ENCODE results near the gene RASA1.

The RASA1 gene

DNA sequence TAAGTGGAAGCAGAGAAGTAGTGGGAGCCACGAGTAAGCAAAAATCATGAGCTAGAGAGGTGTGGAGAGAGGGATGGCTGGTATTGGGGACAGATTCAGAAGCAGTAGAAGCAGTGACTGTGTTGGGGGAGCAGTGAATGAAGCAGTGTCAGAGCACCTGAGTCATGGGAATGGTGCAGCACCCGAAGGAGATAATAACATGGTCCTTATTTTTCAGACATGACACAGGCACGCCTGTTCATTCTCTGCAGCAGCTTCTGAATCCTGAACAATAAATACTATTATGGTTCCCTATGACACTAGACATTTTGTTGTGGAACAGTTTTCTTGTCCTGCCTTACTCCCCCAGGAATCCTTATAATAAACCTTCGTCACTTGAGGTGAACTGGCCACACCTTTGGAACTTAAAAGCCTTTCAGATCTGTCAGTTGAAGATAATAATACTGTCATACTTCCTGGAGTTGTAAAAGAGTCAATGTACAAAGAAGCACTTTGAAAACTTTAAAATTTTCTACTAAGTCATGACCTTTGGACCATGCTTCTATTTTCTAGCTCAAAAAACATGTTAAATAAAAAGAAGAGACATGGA is 7.0 kb upstream of the RASA1 start:
- Histone ChIP-seq H3K27me3 (ENCODE audit: insufficient read depth, low read length) (no peaks in the 10 kb centered on the region), H3K36me3 (ENCODE audit: insufficient read depth, low read length) (no peaks in the 10 kb centered on the region), H4K20me1 (ENCODE audit: insufficient read depth, low read length) (no peaks in the 10 kb centered on the region), H3K4me2 (ENCODE audit: low read length) (no peak overlapping the region), H3K4me1 (ENCODE audit: insufficient read depth, low read length, severe bottlenecking) (no peaks in the 10 kb centered on the region), H3F3A (ENCODE audit: insufficient read depth, low read length) (no peaks in the 10 kb centered on the region), H3K4me3 (ENCODE audit: low read depth, low read length, poor library complexity, severe bottlenecking) (no peak overlapping the region), H3K79me2 (ENCODE audit: insufficient read depth, low read length) (no peaks in the 10 kb centered on the region), H3K9me3 (ENCODE audit: low read length) (no peaks in the 10 kb centered on the region), H3K27ac (ENCODE audit: low read depth, low read length, poor library complexity, severe bottlenecking) (no peak overlapping the region), H3K9ac (ENCODE audit: low read length) (no peak overlapping the region), H3K9me2 (ENCODE audit: low read depth, low read length) (no peaks in the 10 kb centered on the region), H2AFZ (ENCODE audit: low read length) (no peak overlapping the region)
- TF ChIP-seq EZH2 (IDR thresholded peaks at IDR 0.05; ENCODE audit: borderline replicate concordance, low read length), result no peak
- TF ChIP-seq, protein P1, sequence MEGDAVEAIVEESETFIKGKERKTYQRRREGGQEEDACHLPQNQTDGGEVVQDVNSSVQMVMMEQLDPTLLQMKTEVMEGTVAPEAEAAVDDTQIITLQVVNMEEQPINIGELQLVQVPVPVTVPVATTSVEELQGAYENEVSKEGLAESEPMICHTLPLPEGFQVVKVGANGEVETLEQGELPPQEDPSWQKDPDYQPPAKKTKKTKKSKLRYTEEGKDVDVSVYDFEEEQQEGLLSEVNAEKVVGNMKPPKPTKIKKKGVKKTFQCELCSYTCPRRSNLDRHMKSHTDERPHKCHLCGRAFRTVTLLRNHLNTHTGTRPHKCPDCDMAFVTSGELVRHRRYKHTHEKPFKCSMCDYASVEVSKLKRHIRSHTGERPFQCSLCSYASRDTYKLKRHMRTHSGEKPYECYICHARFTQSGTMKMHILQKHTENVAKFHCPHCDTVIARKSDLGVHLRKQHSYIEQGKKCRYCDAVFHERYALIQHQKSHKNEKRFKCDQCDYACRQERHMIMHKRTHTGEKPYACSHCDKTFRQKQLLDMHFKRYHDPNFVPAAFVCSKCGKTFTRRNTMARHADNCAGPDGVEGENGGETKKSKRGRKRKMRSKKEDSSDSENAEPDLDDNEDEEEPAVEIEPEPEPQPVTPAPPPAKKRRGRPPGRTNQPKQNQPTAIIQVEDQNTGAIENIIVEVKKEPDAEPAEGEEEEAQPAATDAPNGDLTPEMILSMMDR (IDR thresholded peaks at IDR 0.05; ENCODE audit: low read length), result no peak

GRCh38 chr5:87263498-87263897 is 4.2 kb upstream of the RASA1 start:
- H3F3A ChIP-seq (ENCODE audit: insufficient read depth, low read length), result no peaks in the 10 kb centered on the region
- no peak overlapping the region for H3K9ac ChIP-seq (ENCODE audit: low read length)
- H2AFZ ChIP-seq (ENCODE audit: low read length), result no peak overlapping the region
- H3K79me2 ChIP-seq (ENCODE audit: insufficient read depth, low read length), result peaks cover 2% of the 10 kb centered on the region; the same call in 1 of the 2 replicates
- H3K9me3 ChIP-seq (ENCODE audit: low read length), result no peaks in the 10 kb centered on the region
- H3K4me2 ChIP-seq (ENCODE audit: low read length), result no peak overlapping the region
- no peaks in the 10 kb centered on the region for H3K36me3 ChIP-seq (ENCODE audit: insufficient read depth, low read length)
- no peaks in the 10 kb centered on the region for H3K27me3 ChIP-seq (ENCODE audit: insufficient read depth, low read length)
- TF ChIP-seq, protein P1 (IDR thresholded peaks at IDR 0.05; ENCODE audit: low read length), result no peak
- no peak for TF ChIP-seq EZH2 (IDR thresholded peaks at IDR 0.05; ENCODE audit: borderline replicate concordance, low read length)
- no peak overlapping the region for H3K4me3 ChIP-seq (ENCODE audit: low read depth, low read length, poor library complexity, severe bottlenecking)
- H4K20me1 ChIP-seq (ENCODE audit: insufficient read depth, low read length), result no peaks in the 10 kb centered on the region
- H3K4me1 ChIP-seq (ENCODE audit: insufficient read depth, low read length, severe bottlenecking), result peaks cover 5% of the 10 kb centered on the region
- no peak overlapping the region for H3K27ac ChIP-seq (ENCODE audit: low read depth, low read length, poor library complexity, severe bottlenecking)
- H3K9me2 ChIP-seq (ENCODE audit: low read depth, low read length), result no peaks in the 10 kb centered on the region

GRCh38 chr5:87266914-87267573 is 639 bp upstream of the RASA1 start:
- Histone ChIP-seq H3K9me3 (ENCODE audit: low read length) (no peaks in the 10 kb centered on the region), H3K36me3 (ENCODE audit: insufficient read depth, low read length) (0 out of 2 replicates have a peak, but pooled peaks cover 5% of the 10 kb centered on the region), H3K9me2 (ENCODE audit: low read depth, low read length) (no peaks in the 10 kb centered on the region), H3K4me2 (ENCODE audit: low read length) (peak overlapping the region; percentile 98), H3F3A (ENCODE audit: insufficient read depth, low read length) (no peaks in the 10 kb centered on the region), H3K27ac (ENCODE audit: low read depth, low read length, poor library complexity, severe bottlenecking) (peak overlapping the region; percentile 42), H3K9ac (ENCODE audit: low read length) (peak overlapping the region; percentile 80), H4K20me1 (ENCODE audit: insufficient read depth, low read length) (no peaks in the 10 kb centered on the region), H3K27me3 (ENCODE audit: insufficient read depth, low read length) (no peaks in the 10 kb centered on the region), H3K79me2 (ENCODE audit: insufficient read depth, low read length) (peaks cover 22% of the 10 kb centered on the region), H3K4me3 (ENCODE audit: low read depth, low read length, poor library complexity, severe bottlenecking) (peak overlapping the region; percentile 69), H3K4me1 (ENCODE audit: insufficient read depth, low read length, severe bottlenecking) (peaks cover 18% of the 10 kb centered on the region), H2AFZ (ENCODE audit: low read length) (peak overlapping the region; percentile 39)
- TF ChIP-seq, protein P1 (IDR thresholded peaks at IDR 0.05; ENCODE audit: low read length), result no peak
- TF ChIP-seq EZH2 (IDR thresholded peaks at IDR 0.05; ENCODE audit: borderline replicate concordance, low read length), result no peak

Measured in OCI-LY1 (cell line).